DOHH2 (cell line): ENCODE measurements around the gene BCOR.

Experiments used
- EZH2phosphoT487 ChIP-seq: fragments of 200-600 bp; sonication (generic); IDR thresholded peaks from 2 replicates; pipeline ENCODE4 v1.6.1; 2017; ENCODE audit warnings: borderline replicate concordance, mild to moderate bottlenecking, antibody characterized with exemption, low read length, moderate library complexity, mixed read lengths
- TF ChIP-seq, protein P1 (sequence below): fragments of 200-600 bp; sonication (generic); IDR thresholded peaks from one replicate; pipeline ENCODE4 v1.5.1; 2014; ENCODE audit warnings: antibody characterized with exemption, mild to moderate bottlenecking, low read depth, low read length; ENCODE audit not compliant: poor library complexity, severe bottlenecking

DNA sequence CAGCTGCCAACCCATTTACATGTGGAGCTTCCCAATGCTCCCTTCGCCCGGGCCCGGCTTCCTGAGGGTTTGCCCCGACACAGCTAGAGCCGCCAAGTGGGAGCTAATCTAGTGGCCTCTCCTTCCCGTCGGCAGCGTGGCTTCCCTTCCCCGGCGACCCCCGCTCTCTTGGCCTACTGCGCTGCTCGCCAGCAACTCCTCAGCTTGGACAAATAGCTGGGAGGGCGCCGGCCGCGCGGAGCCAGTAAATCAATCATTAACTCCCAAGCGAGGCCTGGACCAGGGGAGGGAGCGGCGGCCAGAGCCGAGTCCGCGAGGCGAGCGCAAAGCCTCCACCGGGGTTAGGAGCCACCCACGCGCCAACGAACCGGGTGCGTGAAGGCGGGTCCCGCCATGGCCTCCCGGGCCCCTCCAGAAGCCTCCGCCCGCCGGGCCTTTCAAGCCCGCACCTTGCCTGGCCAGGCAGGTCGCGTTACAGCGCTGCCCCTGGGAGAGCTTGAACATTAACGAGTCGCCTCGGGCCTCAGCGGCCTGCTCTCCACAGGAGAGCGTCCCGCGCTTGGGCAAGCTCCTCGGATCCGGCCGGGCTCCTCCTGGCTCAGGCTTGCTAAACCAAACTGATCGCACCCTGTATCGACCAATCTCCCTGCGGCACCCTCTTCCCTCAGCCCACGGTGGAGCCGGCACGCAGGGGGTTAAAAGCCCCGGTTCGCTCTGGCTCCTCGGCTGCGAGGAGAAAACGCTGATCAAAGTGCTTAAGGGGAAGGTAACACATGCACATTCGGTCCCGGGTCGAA, 10.6 kb upstream of the BCOR start:
- TF ChIP-seq, protein P1, sequence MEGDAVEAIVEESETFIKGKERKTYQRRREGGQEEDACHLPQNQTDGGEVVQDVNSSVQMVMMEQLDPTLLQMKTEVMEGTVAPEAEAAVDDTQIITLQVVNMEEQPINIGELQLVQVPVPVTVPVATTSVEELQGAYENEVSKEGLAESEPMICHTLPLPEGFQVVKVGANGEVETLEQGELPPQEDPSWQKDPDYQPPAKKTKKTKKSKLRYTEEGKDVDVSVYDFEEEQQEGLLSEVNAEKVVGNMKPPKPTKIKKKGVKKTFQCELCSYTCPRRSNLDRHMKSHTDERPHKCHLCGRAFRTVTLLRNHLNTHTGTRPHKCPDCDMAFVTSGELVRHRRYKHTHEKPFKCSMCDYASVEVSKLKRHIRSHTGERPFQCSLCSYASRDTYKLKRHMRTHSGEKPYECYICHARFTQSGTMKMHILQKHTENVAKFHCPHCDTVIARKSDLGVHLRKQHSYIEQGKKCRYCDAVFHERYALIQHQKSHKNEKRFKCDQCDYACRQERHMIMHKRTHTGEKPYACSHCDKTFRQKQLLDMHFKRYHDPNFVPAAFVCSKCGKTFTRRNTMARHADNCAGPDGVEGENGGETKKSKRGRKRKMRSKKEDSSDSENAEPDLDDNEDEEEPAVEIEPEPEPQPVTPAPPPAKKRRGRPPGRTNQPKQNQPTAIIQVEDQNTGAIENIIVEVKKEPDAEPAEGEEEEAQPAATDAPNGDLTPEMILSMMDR = no peak
- TF ChIP-seq EZH2phosphoT487 = no peak
